ENCODE results near the gene HINT3. TPM values are rescaled to one million over a fixed set of nuclear protein-coding genes. Genes with fewer than 3 reads are reported as not detected.

The HINT3 gene
- polyA plus RNA-seq, 1 donor (not counting 4 experiments of a cell fraction or from before 2014, with no cell fraction given) = 3.9 TPM

- TF ChIP-seq, protein P1, sequence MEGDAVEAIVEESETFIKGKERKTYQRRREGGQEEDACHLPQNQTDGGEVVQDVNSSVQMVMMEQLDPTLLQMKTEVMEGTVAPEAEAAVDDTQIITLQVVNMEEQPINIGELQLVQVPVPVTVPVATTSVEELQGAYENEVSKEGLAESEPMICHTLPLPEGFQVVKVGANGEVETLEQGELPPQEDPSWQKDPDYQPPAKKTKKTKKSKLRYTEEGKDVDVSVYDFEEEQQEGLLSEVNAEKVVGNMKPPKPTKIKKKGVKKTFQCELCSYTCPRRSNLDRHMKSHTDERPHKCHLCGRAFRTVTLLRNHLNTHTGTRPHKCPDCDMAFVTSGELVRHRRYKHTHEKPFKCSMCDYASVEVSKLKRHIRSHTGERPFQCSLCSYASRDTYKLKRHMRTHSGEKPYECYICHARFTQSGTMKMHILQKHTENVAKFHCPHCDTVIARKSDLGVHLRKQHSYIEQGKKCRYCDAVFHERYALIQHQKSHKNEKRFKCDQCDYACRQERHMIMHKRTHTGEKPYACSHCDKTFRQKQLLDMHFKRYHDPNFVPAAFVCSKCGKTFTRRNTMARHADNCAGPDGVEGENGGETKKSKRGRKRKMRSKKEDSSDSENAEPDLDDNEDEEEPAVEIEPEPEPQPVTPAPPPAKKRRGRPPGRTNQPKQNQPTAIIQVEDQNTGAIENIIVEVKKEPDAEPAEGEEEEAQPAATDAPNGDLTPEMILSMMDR (optimal IDR thresholded peaks at IDR 0.05 in 1 of 3, IDR thresholded peaks at IDR 0.05 in 1 of 3, conservative IDR thresholded peaks at IDR 0.05 in 1 of 3; ENCODE audit: extremely low read depth in 1 of 3, insufficient read depth in 2 of 3, low read length in 3 of 3) = no peak
- TF ChIP-seq EZH2 (IDR thresholded peaks at IDR 0.05; ENCODE audit: low read length) = no peak
- H3K4me1 ChIP-seq (ENCODE audit: control insufficient read depth, extremely low read depth, insufficient read depth, low read length) = peaks cover 16% of the 10 kb centered on the region
- H3K9me3 ChIP-seq (ENCODE audit: control insufficient read depth, low read depth, low read length) = no peaks in the 10 kb centered on the region
- H3K27me3 ChIP-seq (ENCODE audit: control insufficient read depth, extremely low read depth, insufficient read depth, low read length) = no peaks in the 10 kb centered on the region
- no peaks in the 10 kb centered on the region for H3K36me3 ChIP-seq (ENCODE audit: control insufficient read depth in 2 of 2, extremely low read depth in 1 of 2, insufficient read depth in 2 of 2, low read length in 2 of 2)
- H4K20me1 ChIP-seq (ENCODE audit: control insufficient read depth, extremely low read depth, insufficient read depth, low read length) = no peaks in the 10 kb centered on the region
- peak overlapping the region; percentile 34 for H2AFZ ChIP-seq (ENCODE audit: control insufficient read depth, low read length)
- DNase-seq (ENCODE audit: low read depth, low spot score) (no peak), FAIRE-seq (no peak)
- no peaks in the 10 kb centered on the region for H3K9me1 ChIP-seq (ENCODE audit: control insufficient read depth, extremely low read depth, insufficient read depth, low read length)
- H3K9ac ChIP-seq (ENCODE audit: control insufficient read depth, extremely low read depth, insufficient read depth, low read length) = peak overlapping the region; percentile 88
- dilution Hi-C loops (cut with MboI; ENCODE audit: extremely low pct_ligation_motif_present, low sequenced_read_pairs) = no loop called here
- H3K27ac ChIP-seq (ENCODE audit: control insufficient read depth, insufficient read depth, low read length) = peak overlapping the region; percentile 78
- peak overlapping the region in 2 of 3 experiments; percentile 81 for H3K4me3 ChIP-seq (ENCODE audit: control insufficient read depth in 2 of 3, extremely low read depth in 1 of 3, insufficient read depth in 2 of 3, low read depth in 1 of 3, low read length in 3 of 3)
- H3K79me2 ChIP-seq (ENCODE audit: control insufficient read depth, insufficient read depth, low read length) = no peaks in the 10 kb centered on the region
- H3K4me2 ChIP-seq (ENCODE audit: control insufficient read depth, extremely low read depth, insufficient read depth, low read depth, low read length) = peak overlapping the region; percentile 97
These were observed 597 bp upstream of the HINT3 start for GRCh38 chr6:125955973-125956372.

DNA sequence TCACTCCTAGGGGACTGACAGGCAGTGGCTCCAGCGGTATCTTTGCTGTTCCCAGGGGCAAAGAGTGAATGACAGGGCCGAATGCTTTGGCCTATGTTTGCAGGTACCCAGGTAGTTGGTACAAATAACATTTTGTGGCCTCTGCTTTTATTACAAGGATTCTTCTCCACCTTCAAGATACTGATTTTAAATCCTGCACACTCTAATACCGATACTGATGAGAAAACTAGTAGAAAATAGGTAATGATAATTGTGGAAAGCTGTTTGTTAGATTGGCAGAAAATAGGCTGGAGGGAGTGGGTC, 772 bp downstream of the HINT3 start:
- TF ChIP-seq EZH2 (IDR thresholded peaks at IDR 0.05; ENCODE audit: low read length) = no peak
- TF ChIP-seq, protein P1 (optimal IDR thresholded peaks at IDR 0.05 in 1 of 3, IDR thresholded peaks at IDR 0.05 in 1 of 3, conservative IDR thresholded peaks at IDR 0.05 in 1 of 3; ENCODE audit: extremely low read depth in 1 of 3, insufficient read depth in 2 of 3, low read length in 3 of 3) = no peak
- no peaks in the 10 kb centered on the region for H3K9me3 ChIP-seq (ENCODE audit: control insufficient read depth, low read depth, low read length)
- H3K27ac ChIP-seq (ENCODE audit: control insufficient read depth, insufficient read depth, low read length) = peak overlapping the region; percentile 78
- H3K79me2 ChIP-seq (ENCODE audit: control insufficient read depth, insufficient read depth, low read length) = no peaks in the 10 kb centered on the region
- peak overlapping the region; percentile 97 for H3K4me2 ChIP-seq (ENCODE audit: control insufficient read depth, extremely low read depth, insufficient read depth, low read depth, low read length)
- peak overlapping the region; percentile 95 for H2AFZ ChIP-seq (ENCODE audit: control insufficient read depth, low read length)
- no peaks in the 10 kb centered on the region for H4K20me1 ChIP-seq (ENCODE audit: control insufficient read depth, extremely low read depth, insufficient read depth, low read length)
- no peaks in the 10 kb centered on the region for H3K36me3 ChIP-seq (ENCODE audit: control insufficient read depth in 2 of 2, extremely low read depth in 1 of 2, insufficient read depth in 2 of 2, low read length in 2 of 2)
- H3K4me1 ChIP-seq (ENCODE audit: control insufficient read depth, extremely low read depth, insufficient read depth, low read length) = peaks cover 16% of the 10 kb centered on the region
- dilution Hi-C loops (cut with MboI; ENCODE audit: extremely low pct_ligation_motif_present, low sequenced_read_pairs) = no loop called here
- DNase-seq (ENCODE audit: low read depth, low spot score) = no peak
- H3K9me1 ChIP-seq (ENCODE audit: control insufficient read depth, extremely low read depth, insufficient read depth, low read length) = no peaks in the 10 kb centered on the region
- H3K9ac ChIP-seq (ENCODE audit: control insufficient read depth, extremely low read depth, insufficient read depth, low read length) = peak overlapping the region; percentile 88
- H3K4me3 ChIP-seq (ENCODE audit: control insufficient read depth in 2 of 3, extremely low read depth in 1 of 3, insufficient read depth in 2 of 3, low read depth in 1 of 3, low read length in 3 of 3) = peak overlapping the region; percentile 81
- no peak for FAIRE-seq
- H3K27me3 ChIP-seq (ENCODE audit: control insufficient read depth, extremely low read depth, insufficient read depth, low read length) = no peaks in the 10 kb centered on the region

Data from keratinocyte (primary cell).